DND-41 (cell line): Measurements from ENCODE around the gene SGMS1.

Experiments used
- CTCF ChIP-seq: IDR thresholded peaks from 2 replicates; pipeline ENCODE4 v1.5.1; 2012; ENCODE audit warnings: borderline replicate concordance, low read length, moderate library complexity, mild to moderate bottlenecking; ENCODE audit not compliant: poor library complexity, severe bottlenecking; ENCODE audit errors: extremely low read depth
- EZH2 ChIP-seq: IDR thresholded peaks from 3 replicates; pipeline ENCODE4 v1.6.1; 2012; ENCODE audit warnings: borderline replicate concordance, low read depth, mild to moderate bottlenecking, moderate library complexity, low read length, inconsistent platforms; ENCODE audit not compliant: severe bottlenecking

DNA sequence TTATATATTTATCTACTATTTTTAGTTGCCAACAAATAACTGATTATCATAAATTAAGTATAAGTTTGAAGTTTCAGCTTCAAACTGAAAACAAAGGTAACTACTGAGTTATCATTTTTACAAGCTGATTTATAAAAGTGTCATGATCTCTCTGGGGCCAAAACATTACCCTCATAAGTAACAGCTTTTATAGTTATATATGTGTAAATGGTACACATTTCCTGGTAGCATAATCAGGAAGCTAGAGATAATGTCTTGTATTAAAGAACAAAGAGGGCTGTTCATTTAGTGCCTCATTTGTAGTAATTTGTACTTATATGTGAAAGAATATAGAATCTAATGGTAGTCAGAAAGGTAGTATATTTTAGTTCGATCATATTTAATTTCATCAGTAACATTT is 162.6 kb downstream of the SGMS1 start:
- TF ChIP-seq CTCF, result no peak
- no peak for TF ChIP-seq EZH2
